ENCODE data around the gene ENDOV. TPM values are rescaled to one million over a fixed set of nuclear protein-coding genes. Genes with fewer than 3 reads are reported as not detected.

ENDOV gene
- total and polyA plus RNA-seq, 2 donors (not counting 3 experiments of a cell fraction or from before 2014, with no cell fraction given), result 20.4 to 25.9 TPM

GRCh38 chr17:80388175-80388574, 26.8 kb upstream of the ENDOV start:
- dilution Hi-C loops (cut with MboI; ENCODE audit: extremely low pct_ligation_motif_present, low sequenced_read_pairs), result no loop called here
- intact Hi-C loops (cut with micrococcal nuclease), result no loop called here
- no peaks in the 10 kb centered on the region for H3K79me2 ChIP-seq (ENCODE audit: control insufficient read depth, insufficient read depth, low read length)
- H3K36me3 ChIP-seq (ENCODE audit: control insufficient read depth in 2 of 2, extremely low read depth in 1 of 2, insufficient read depth in 2 of 2, low read length in 2 of 2), result peaks cover 6 to 47% of the 10 kb centered on the region in 2 experiments
- H4K20me1 ChIP-seq (replicated peaks; ENCODE audit: control insufficient read depth, extremely low read depth, insufficient read depth, low read length), result no peaks in the 10 kb centered on the region
- no peak overlapping the region for H3K9ac ChIP-seq (replicated peaks; ENCODE audit: extremely low read depth, insufficient read depth, low read length)
- no peak overlapping the region for H2AFZ ChIP-seq (ENCODE audit: low read depth, low read length)
- ChIA-PET CTCF (no interaction called here), POLR2A (no interaction called here)
- H3K4me2 ChIP-seq (ENCODE audit: insufficient read depth, low read length), result no peak overlapping the region
- H3K27me3 ChIP-seq (ENCODE audit: control insufficient read depth in 2 of 2, insufficient read depth in 2 of 2, low read length in 2 of 2), result no peaks in the 10 kb centered on the region
- no peak overlapping the region for H3K4me3 ChIP-seq (replicated peaks in 1 of 3; ENCODE audit: insufficient read depth in 1 of 3, low read depth in 1 of 3, low read length in 3 of 3)
- no peak for FAIRE-seq
- no TSS peak for BruUV-seq (replicated peaks)
- H3K9me1 ChIP-seq (replicated peaks; ENCODE audit: control insufficient read depth, extremely low read depth, insufficient read depth, low read length), result no peaks in the 10 kb centered on the region
- no peaks in the 10 kb centered on the region for H3K9me3 ChIP-seq (replicated peaks; ENCODE audit: control insufficient read depth, insufficient read depth, low read length)
- H3K27ac ChIP-seq (ENCODE audit: insufficient read depth, low read depth, low read length), result no peak overlapping the region
- H3K4me1 ChIP-seq (ENCODE audit: control insufficient read depth, extremely low read depth, insufficient read depth, low read length), result peaks cover 6% of the 10 kb centered on the region
- TF ChIP-seq MYC (IDR thresholded peaks at IDR 0.05; ENCODE audit: low read depth, low read length) (no peak), GATA2 (IDR thresholded peaks at IDR 0.05; ENCODE audit: insufficient read depth, insufficient read length, low read depth, low read length) (no peak), MAX (IDR thresholded peaks at IDR 0.05; ENCODE audit: insufficient read depth, insufficient read length) (no peak), EZH2 (IDR thresholded peaks at IDR 0.05; ENCODE audit: borderline replicate concordance, low read depth, low read length, severe bottlenecking) (no peak), POLR2A (IDR thresholded peaks at IDR 0.05; ENCODE audit: low read depth, low read length) (no peak), JUN (IDR thresholded peaks at IDR 0.05; ENCODE audit: borderline replicate concordance, insufficient read depth, insufficient read length, low read depth) (no peak), POLR2AphosphoS5 (IDR thresholded peaks at IDR 0.05; ENCODE audit: insufficient read depth, low read depth, low read length) (no peak), FOS (IDR thresholded peaks at IDR 0.05; ENCODE audit: borderline replicate concordance, insufficient read depth, low read length) (no peak)
- TF ChIP-seq, protein P1, sequence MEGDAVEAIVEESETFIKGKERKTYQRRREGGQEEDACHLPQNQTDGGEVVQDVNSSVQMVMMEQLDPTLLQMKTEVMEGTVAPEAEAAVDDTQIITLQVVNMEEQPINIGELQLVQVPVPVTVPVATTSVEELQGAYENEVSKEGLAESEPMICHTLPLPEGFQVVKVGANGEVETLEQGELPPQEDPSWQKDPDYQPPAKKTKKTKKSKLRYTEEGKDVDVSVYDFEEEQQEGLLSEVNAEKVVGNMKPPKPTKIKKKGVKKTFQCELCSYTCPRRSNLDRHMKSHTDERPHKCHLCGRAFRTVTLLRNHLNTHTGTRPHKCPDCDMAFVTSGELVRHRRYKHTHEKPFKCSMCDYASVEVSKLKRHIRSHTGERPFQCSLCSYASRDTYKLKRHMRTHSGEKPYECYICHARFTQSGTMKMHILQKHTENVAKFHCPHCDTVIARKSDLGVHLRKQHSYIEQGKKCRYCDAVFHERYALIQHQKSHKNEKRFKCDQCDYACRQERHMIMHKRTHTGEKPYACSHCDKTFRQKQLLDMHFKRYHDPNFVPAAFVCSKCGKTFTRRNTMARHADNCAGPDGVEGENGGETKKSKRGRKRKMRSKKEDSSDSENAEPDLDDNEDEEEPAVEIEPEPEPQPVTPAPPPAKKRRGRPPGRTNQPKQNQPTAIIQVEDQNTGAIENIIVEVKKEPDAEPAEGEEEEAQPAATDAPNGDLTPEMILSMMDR (IDR thresholded peaks at IDR 0.05; ENCODE audit: extremely low read depth in 1 of 2, insufficient read depth in 1 of 2, low read depth in 1 of 2, low read length in 2 of 2), result no peak
- no peak for DNase-seq (ENCODE audit: low read depth, low spot score)

All from endothelial cell of umbilical vein (primary cell).